ENCODE measurements around the gene CAMK4.
A peak's percentile ranks its signal among the peaks of the same experiment; 100 is the strongest.
"Not testable (repeated sequence)": the region's sequence is repeated elsewhere in the genome, so short reads cannot be mapped to it uniquely, and the experiment has no call there.

Gene CAMK4

GRCh38 chr5:111255169-111255568 lies 31.0 kb downstream of the CAMK4 start:
- Mint-ChIP-seq H3K36me3 (ENCODE audit: low read depth) (no peaks in the 10 kb centered on the region), H3K4me3 (no peak overlapping the region), H3K27me3 (ENCODE audit: low read depth) (no peaks in the 10 kb centered on the region), H3K9me3 (peaks cover 3% of the 10 kb centered on the region), H3K27ac (peak overlapping the region; percentile 71 to 88 (median 76)), H3K4me1 (peaks cover 7% of the 10 kb centered on the region)
- TF ChIP-seq, protein P1, sequence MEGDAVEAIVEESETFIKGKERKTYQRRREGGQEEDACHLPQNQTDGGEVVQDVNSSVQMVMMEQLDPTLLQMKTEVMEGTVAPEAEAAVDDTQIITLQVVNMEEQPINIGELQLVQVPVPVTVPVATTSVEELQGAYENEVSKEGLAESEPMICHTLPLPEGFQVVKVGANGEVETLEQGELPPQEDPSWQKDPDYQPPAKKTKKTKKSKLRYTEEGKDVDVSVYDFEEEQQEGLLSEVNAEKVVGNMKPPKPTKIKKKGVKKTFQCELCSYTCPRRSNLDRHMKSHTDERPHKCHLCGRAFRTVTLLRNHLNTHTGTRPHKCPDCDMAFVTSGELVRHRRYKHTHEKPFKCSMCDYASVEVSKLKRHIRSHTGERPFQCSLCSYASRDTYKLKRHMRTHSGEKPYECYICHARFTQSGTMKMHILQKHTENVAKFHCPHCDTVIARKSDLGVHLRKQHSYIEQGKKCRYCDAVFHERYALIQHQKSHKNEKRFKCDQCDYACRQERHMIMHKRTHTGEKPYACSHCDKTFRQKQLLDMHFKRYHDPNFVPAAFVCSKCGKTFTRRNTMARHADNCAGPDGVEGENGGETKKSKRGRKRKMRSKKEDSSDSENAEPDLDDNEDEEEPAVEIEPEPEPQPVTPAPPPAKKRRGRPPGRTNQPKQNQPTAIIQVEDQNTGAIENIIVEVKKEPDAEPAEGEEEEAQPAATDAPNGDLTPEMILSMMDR (IDR thresholded peaks at IDR 0.05; ENCODE audit: unreplicated experiment in 3 of 3), result no peak

DNA sequence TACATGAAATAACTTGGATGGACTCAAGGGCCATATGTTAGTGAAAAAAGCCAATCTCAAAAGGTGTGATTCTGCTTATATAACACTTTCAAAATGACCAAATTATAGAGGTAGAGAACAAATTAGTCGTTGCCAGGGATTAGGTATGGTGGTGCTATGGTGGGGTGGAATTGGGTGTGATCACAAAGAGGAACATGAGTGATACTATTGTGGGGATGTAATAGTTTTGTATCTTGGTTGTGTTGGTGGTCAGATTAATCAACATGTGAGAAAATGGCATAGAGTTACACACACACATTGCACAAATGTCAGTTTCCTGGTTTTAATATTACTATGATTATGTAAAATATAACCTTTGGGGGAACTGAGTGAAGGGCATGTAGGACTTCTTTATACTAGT lies 31.9 kb downstream of the CAMK4 start:
- Mint-ChIP-seq H3K4me3 (no peak overlapping the region), H3K4me1 (peaks cover 7% of the 10 kb centered on the region), H3K9me3 (peaks cover 3% of the 10 kb centered on the region), H3K36me3 (ENCODE audit: low read depth) (no peaks in the 10 kb centered on the region), H3K27me3 (ENCODE audit: low read depth) (no peaks in the 10 kb centered on the region), H3K27ac (peak overlapping the region in 2 of 3 experiments; percentile 71 to 76)
- TF ChIP-seq, protein P1 (IDR thresholded peaks at IDR 0.05; ENCODE audit: unreplicated experiment in 3 of 3), result no peak

GRCh38 chr5:111257610-111258009 lies 33.4 kb downstream of the CAMK4 start:
- not testable (repeated sequence) for H3K27me3 Mint-ChIP-seq (ENCODE audit: low read depth); H3K27ac Mint-ChIP-seq; H3K4me3 Mint-ChIP-seq; H3K9me3 Mint-ChIP-seq; H3K36me3 Mint-ChIP-seq (ENCODE audit: low read depth); H3K4me1 Mint-ChIP-seq

GRCh38 chr5:111259636-111260035 lies 35.5 kb downstream of the CAMK4 start:
- TF ChIP-seq, protein P1 (IDR thresholded peaks at IDR 0.05; ENCODE audit: unreplicated experiment in 3 of 3), result no peak

GRCh38 chr5:111261610-111262009 lies 37.4 kb downstream of the CAMK4 start:
- Mint-ChIP-seq H3K36me3 (ENCODE audit: low read depth) (no peaks in the 10 kb centered on the region), H3K27ac (no peak overlapping the region), H3K9me3 (peaks cover 3% of the 10 kb centered on the region), H3K27me3 (ENCODE audit: low read depth) (no peaks in the 10 kb centered on the region), H3K4me1 (no peaks in the 10 kb centered on the region), H3K4me3 (no peak overlapping the region)
- TF ChIP-seq, protein P1 (IDR thresholded peaks at IDR 0.05; ENCODE audit: unreplicated experiment in 3 of 3), result no peak

More at GRCh38 chr5:111259636-111260035, 35.5 kb downstream of the CAMK4 start:
- Mint-ChIP-seq H3K9me3 (peaks cover 3% of the 10 kb centered on the region), H3K4me3 (no peak overlapping the region), H3K36me3 (ENCODE audit: low read depth) (no peaks in the 10 kb centered on the region), H3K4me1 (peaks cover 7% of the 10 kb centered on the region), H3K27ac (no peak overlapping the region), H3K27me3 (ENCODE audit: low read depth) (no peaks in the 10 kb centered on the region)

DNA sequence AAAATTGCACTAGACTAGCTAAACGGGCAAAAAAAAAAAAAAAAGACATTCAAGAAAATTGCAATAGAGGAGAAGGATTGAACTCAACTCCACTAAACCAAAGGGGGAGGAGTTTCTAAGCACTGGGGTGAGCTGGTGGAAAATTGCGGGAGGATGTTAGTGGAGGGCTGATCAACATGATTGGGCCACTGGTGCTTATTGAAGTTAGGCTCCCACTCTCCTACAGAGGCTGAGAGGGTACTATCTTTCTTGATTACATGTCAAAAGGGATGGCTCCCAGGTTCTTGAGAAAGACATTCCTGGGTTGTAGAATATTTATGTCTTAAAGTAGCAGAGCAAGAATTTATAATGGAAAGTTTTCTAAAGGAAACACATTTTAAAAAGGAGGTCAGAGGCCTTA lies 38.0 kb downstream of the CAMK4 start:
- TF ChIP-seq, protein P1 (IDR thresholded peaks at IDR 0.05; ENCODE audit: unreplicated experiment in 3 of 3), result no peak
- no peaks in the 10 kb centered on the region for H3K27me3 Mint-ChIP-seq (ENCODE audit: low read depth)
- no peak overlapping the region for H3K27ac Mint-ChIP-seq
- H3K9me3 Mint-ChIP-seq, result no peaks in the 10 kb centered on the region
- H3K4me3 Mint-ChIP-seq, result no peak overlapping the region
- no peaks in the 10 kb centered on the region for H3K4me1 Mint-ChIP-seq
- H3K36me3 Mint-ChIP-seq (ENCODE audit: low read depth), result no peaks in the 10 kb centered on the region
